Fibroblast of lung (primary cell): ENCODE measurements around the gene HDAC10. TPM values are rescaled to one million over a fixed set of nuclear protein-coding genes. Genes with fewer than 3 reads are reported as not detected.

Experiments used
- DNase-seq, 2 donors: peaks; one replicate each; pipeline versions ENCODE4 v3.0.0 to v3.0.0-alpha.2; 2010; ENCODE audit warnings: low read depth in 2 of 2
- H2AFZ ChIP-seq: 2 replicates; pipeline ENCODE4 v1.5.1; 2012; ENCODE audit warnings: low read length, control low read depth, inconsistent platforms
- H3K27ac ChIP-seq: 2 replicates; pipeline ENCODE4 v1.5.1; 2011; ENCODE audit warnings: low read length, control low read depth; ENCODE audit not compliant: insufficient read depth
- H3K27me3 ChIP-seq: 2 replicates; pipeline ENCODE4 v1.5.1; 2011; ENCODE audit warnings: mild to moderate bottlenecking, low read length; ENCODE audit not compliant: control insufficient read depth, insufficient read depth
- H3K36me3 ChIP-seq: 2 replicates; pipeline ENCODE4 v1.5.1; 2011; ENCODE audit warnings: low read length; ENCODE audit not compliant: control insufficient read depth, insufficient read depth
- H3K4me1 ChIP-seq: 2 replicates; pipeline ENCODE4 v1.5.1; 2011; ENCODE audit warnings: low read length; ENCODE audit not compliant: control insufficient read depth, insufficient read depth; ENCODE audit errors: extremely low read depth
- H3K4me2 ChIP-seq: 2 replicates; pipeline ENCODE4 v1.5.1; 2011; ENCODE audit warnings: low read length, control low read depth; ENCODE audit not compliant: insufficient read depth; ENCODE audit errors: extremely low read depth
- H3K4me3 ChIP-seq, 4 experiments: fragments of 200-600 bp in 1 of 4; sonication (generic) in 1 of 4; replicated peaks in 1 of 4; 2 replicates each; pipeline ENCODE4 v1.5.1; 2011 to 2016; ENCODE audit warnings: low read length in 4 of 4, low read depth in 3 of 4, mild to moderate bottlenecking in 3 of 4, control low read depth in 2 of 4, inconsistent platforms in 1 of 4, mixed read lengths in 1 of 4; ENCODE audit not compliant: insufficient read depth in 1 of 4; ENCODE audit errors: control extremely low read depth in 1 of 4
- H3K79me2 ChIP-seq: 2 replicates; pipeline ENCODE4 v1.5.1; 2012; ENCODE audit warnings: mild to moderate bottlenecking, low read length, inconsistent platforms; ENCODE audit not compliant: control insufficient read depth, insufficient read depth
- H3K9ac ChIP-seq: 2 replicates; pipeline ENCODE4 v1.5.1; 2011; ENCODE audit warnings: mild to moderate bottlenecking, low read length, control low read depth; ENCODE audit not compliant: insufficient read depth
- H3K9me3 ChIP-seq: 2 replicates; pipeline ENCODE4 v1.5.1; 2012; ENCODE audit warnings: low read depth, low read length; ENCODE audit not compliant: control insufficient read depth, insufficient read depth
- H4K20me1 ChIP-seq: 2 replicates; pipeline ENCODE4 v1.5.1; 2011; ENCODE audit warnings: low read length; ENCODE audit not compliant: control insufficient read depth, insufficient read depth; ENCODE audit errors: extremely low read depth
- EZH2 ChIP-seq: IDR thresholded peaks from 2 replicates; pipeline ENCODE4 v1.5.1; 2012; ENCODE audit warnings: low read length, control low read depth, mild to moderate bottlenecking; ENCODE audit errors: missing control alignments
- polyA plus RNA-seq, 2 donors: library from polyadenylated mRNA; depleted of rRNA in 1 of 2; stranded (reverse) in 1 of 2; unstranded in 1 of 2; fragments of >200 nt; gene quantifications; 2 replicates each; pipeline ENCODE4 v1.2.1, GENCODE V29; 2011 to 2012; ENCODE audit warnings: missing spikeins in 1 of 2
- total RNA-seq: library from RNA; depleted of rRNA; stranded (reverse); fragments of >200 nt; gene quantifications from 2 replicates; pipeline ENCODE4 v1.2.1, GENCODE V29; 2014
- TF ChIP-seq, protein P1 (sequence below), 2 donors: IDR thresholded peaks in 1 of 2; conservative IDR thresholded peaks in 1 of 2; 1 replicate in 1 of 2; 2 replicates in 1 of 2; pipeline ENCODE4 v1.5.1; 2011 to 2012; ENCODE audit warnings: low read length in 2 of 2, control low read depth in 1 of 2, inconsistent platforms in 1 of 2, low read depth in 1 of 2, mild to moderate bottlenecking in 1 of 2

HDAC10 gene
- total and polyA plus RNA-seq, 2 donors (not counting 1 experiment from before 2014, with no cell fraction given): 5.1 to 27.6 TPM

DNA sequence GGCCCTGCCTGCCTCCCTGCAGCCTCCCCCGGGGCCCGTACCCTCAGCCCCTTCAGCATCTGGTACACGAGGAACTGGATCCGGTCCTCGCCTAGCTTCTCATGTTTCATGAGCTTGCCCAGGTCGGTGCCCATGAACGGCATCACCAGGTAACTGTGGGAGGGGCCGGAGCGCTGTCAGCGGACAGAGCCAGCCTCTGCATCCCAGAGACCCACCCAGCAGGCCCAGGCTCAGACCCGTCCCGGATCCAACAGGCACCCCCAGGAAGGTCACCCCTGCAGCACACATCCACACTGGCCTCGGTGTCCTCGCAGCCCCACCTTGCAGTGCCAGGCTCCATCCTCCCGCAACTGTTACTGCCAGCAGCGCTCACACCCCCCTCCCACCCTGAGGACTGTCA is 6.0 kb upstream of the HDAC10 start:
- H2AFZ ChIP-seq: no peak overlapping the region
- peaks cover 1% of the 10 kb centered on the region for H3K4me1 ChIP-seq
- no peaks in the 10 kb centered on the region for H3K27me3 ChIP-seq
- DNase-seq: no peak
- no peak overlapping the region for H3K4me3 ChIP-seq
- peaks cover 20% of the 10 kb centered on the region for H3K36me3 ChIP-seq
- TF ChIP-seq, protein P1, sequence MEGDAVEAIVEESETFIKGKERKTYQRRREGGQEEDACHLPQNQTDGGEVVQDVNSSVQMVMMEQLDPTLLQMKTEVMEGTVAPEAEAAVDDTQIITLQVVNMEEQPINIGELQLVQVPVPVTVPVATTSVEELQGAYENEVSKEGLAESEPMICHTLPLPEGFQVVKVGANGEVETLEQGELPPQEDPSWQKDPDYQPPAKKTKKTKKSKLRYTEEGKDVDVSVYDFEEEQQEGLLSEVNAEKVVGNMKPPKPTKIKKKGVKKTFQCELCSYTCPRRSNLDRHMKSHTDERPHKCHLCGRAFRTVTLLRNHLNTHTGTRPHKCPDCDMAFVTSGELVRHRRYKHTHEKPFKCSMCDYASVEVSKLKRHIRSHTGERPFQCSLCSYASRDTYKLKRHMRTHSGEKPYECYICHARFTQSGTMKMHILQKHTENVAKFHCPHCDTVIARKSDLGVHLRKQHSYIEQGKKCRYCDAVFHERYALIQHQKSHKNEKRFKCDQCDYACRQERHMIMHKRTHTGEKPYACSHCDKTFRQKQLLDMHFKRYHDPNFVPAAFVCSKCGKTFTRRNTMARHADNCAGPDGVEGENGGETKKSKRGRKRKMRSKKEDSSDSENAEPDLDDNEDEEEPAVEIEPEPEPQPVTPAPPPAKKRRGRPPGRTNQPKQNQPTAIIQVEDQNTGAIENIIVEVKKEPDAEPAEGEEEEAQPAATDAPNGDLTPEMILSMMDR (conservative IDR thresholded peaks at IDR 0.05 in 1 of 2, IDR thresholded peaks at IDR 0.05 in 1 of 2; ENCODE audit: low read depth in 1 of 2, low read length in 2 of 2): no peak
- TF ChIP-seq EZH2: no peak
- H4K20me1 ChIP-seq: no peaks in the 10 kb centered on the region
- H3K27ac ChIP-seq: no peak overlapping the region
- no peaks in the 10 kb centered on the region for H3K9me3 ChIP-seq
- peaks cover 8% of the 10 kb centered on the region for H3K79me2 ChIP-seq
- no peak overlapping the region for H3K4me2 ChIP-seq
- H3K9ac ChIP-seq: no peak overlapping the region

DNA sequence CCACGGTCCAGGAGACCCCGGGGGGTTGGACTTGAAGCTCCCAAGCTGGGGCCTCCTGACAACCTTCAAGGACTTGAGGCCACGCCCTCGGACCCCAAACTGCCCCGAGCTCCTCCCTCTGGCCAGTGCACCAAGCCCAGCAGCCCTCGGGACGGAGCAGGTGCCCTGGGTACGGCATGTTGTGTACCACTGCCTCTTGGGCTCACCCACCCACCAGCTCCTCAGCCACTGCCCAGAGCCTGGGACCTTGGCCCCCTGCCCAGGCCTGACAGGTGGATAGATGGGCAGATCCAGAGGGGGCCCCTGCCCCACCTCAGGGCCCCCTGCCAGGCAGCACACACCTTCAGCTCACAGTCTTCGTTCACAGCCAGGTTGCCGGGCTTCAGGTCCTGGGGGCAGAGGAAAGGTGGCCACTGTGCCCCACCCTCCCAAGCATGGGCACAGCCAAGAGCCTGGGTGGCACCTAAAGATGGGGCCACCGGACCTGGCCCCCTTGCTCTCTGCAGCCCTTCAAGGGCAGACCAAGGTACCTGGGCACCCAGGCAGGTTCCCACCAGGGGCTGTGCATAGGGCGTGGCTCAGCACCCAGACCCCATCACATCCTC is 5.3 kb upstream of the HDAC10 start:
- H3K9me3 ChIP-seq: no peaks in the 10 kb centered on the region
- peaks cover 20% of the 10 kb centered on the region for H3K36me3 ChIP-seq
- H3K27ac ChIP-seq: no peak overlapping the region
- no peak for DNase-seq
- H3K4me3 ChIP-seq: no peak overlapping the region
- no peak overlapping the region for H3K9ac ChIP-seq
- TF ChIP-seq EZH2: no peak
- TF ChIP-seq, protein P1 (conservative IDR thresholded peaks at IDR 0.05 in 1 of 2, IDR thresholded peaks at IDR 0.05 in 1 of 2; ENCODE audit: low read depth in 1 of 2, low read length in 2 of 2): no peak
- H2AFZ ChIP-seq: no peak overlapping the region
- no peaks in the 10 kb centered on the region for H4K20me1 ChIP-seq
- no peak overlapping the region for H3K4me2 ChIP-seq
- no peaks in the 10 kb centered on the region for H3K27me3 ChIP-seq
- H3K4me1 ChIP-seq: no peaks in the 10 kb centered on the region
- H3K79me2 ChIP-seq: peaks cover 8% of the 10 kb centered on the region

DNA sequence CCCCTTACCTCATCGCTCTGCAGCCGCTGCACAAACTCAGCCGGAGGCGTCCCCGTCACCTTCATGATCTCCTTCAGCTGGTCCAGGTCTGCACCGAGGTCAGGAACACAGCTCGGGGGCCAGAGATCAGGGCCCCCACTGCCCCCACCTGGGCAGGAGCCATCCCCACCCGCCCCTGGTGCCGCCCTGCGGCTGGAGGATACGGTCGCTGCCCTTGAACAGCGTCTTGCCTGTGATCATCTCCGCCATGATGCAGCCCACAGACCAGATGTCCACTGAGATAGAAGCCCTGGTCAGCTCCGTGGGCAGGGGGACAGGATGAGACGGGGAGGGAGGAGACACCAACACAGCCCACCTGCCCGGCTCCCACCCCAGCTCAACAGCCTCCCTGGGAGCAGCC is 4.5 kb upstream of the HDAC10 start:
- no peak overlapping the region for H3K9ac ChIP-seq
- no peak overlapping the region for H3K4me3 ChIP-seq
- no peak for DNase-seq
- H3K27ac ChIP-seq: no peak overlapping the region
- no peak overlapping the region for H2AFZ ChIP-seq
- H3K4me1 ChIP-seq: no peaks in the 10 kb centered on the region
- H4K20me1 ChIP-seq: no peaks in the 10 kb centered on the region
- H3K27me3 ChIP-seq: no peaks in the 10 kb centered on the region
- TF ChIP-seq EZH2: no peak
- H3K79me2 ChIP-seq: peaks cover 7% of the 10 kb centered on the region
- peaks cover 20% of the 10 kb centered on the region for H3K36me3 ChIP-seq
- H3K4me2 ChIP-seq: no peak overlapping the region
- H3K9me3 ChIP-seq: no peaks in the 10 kb centered on the region
